A375 (cell line): ENCODE measurements around the gene CNDP2. TPM values are rescaled to one million over a fixed set of nuclear protein-coding genes. Genes with fewer than 3 reads are reported as not detected.

Experiments
- total RNA-seq: library from RNA; depleted of rRNA; stranded (reverse); fragments of >200 nt; shearing (Covaris generic); gene quantifications from 2 replicates; pipeline ENCODE4 v1.2.3, GENCODE V29; 2014; rRNA removed

Gene CNDP2
- total RNA-seq, result 37.2 and 38.1 TPM in 2 replicates

DNA sequence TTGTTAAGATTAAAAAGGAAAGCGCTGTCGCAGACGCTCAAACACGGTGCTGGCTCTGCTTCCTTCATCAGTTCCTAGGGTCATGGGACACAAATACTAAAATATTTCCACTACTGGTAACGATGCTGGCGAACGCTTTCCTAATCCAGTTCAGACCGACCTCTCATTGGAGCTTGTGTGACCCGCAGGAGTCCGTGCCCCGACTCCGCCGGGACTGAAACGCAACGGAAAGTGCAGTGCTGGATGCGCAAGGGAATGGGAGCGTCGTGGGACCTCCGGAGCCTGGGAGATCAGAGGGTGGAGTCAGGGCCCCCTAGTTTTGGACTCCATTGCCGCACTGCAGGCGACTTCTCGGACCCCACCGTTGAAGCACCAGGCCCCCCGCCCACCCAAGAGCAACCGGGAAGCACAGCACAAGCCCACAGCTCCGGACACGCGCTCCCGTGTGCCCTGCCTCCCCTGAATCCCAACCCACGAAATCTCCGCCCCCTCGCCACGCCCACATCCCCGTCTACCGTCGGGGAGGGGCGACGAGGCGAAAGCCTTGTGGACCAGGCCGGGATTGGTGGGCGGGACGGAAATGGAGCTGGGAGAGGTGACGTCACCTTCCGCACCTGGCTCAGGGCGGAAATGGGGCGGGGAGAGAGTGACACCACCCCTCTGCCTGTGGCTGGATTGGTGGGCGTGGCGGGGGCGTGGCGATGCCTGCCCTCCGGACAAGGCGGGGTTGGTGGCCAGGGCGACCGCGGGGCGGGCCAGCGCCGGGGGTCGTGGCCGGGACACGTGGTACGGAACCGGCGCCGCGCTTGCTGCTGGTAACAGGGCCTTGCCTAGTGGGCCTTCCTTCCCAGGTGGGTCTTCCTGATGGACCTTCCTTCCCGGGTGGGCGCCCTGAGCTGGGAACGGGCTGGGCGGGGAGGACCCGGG, at the start of gene CNDP2:
Gene CNDP2, plus strand, starts transcription at position 783 of the 927 bp plus-strand sequence. CDS start 3,611 bp downstream, outside the sequence.

GRCh38 chr18:74457043-74457724, 39.0 kb upstream of the CNDP2 start, which contains the start of gene DIPK1C:
DIPK1C (minus strand) TSS chr18:74457308; CDS start chr18:74457259, 49 bp downstream.

DNA sequence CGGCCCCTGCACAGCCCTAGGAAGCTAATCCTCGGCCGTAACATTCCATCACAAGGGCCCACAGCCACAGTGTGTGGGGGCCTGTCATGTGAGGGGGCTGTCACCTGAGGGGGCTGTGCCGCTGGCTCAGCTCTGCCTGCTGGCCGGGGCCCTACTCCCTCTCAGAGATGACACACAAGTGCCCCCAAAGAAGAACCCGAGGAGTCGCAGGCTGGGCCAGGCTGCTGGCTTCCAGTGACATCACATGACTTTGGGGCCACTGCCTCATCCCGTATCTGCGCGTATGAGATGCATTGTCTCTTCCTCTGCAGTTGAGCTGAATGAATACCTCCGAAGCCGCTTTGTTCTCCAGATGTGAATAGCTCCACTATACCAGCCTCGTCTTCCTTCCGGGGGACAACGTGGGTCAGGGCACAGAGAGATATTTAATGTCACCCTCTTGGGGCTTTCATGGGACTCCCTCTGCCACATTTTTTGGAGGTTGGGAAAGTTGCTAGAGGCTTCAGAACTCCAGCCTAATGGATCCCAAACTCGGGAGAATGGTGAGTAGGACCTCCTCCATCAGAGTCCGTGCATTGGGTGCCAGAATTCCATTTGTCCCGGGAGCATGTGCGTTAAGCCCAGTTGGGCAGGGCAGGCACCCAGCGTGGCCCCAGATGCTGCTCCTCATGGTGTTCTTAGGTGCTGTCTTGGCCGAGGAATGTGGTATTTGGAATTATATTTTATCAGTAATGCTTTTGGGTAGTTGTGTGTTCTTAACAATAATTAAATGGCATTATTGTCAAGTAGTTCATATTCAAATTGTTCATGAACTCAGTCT, 38.2 kb downstream of the CNDP2 start, which contains the start of gene CNDP1:
Gene CNDP1, plus strand, starts transcription at position 351 of the 820 bp plus-strand sequence. Its CDS starts 168 bp downstream, at position 519.

Other genes with a start within 250 kb of the CNDP2 start
- gene CYB5A, start 204.4 kb upstream of the CNDP2 start, total RNA-seq, result 17.3 and 24.2 TPM in 2 replicates
- not detected in 2 replicates for gene C18orf63, start 180.5 kb upstream of the CNDP2 start, total RNA-seq
- gene DIPK1C, start 39.1 kb upstream of the CNDP2 start, total RNA-seq, result 0.26 TPM in 1 of 2 replicates, not detected in the other
- gene CNDP1, start 38.1 kb downstream of the CNDP2 start, total RNA-seq, result not detected in 2 replicates
- gene ZNF407, start 101.5 kb downstream of the CNDP2 start, total RNA-seq, result 10.6 and 12.1 TPM in 2 replicates